H1 (cell line): Measurements from ENCODE around the gene POLR1B. TPM values are rescaled to one million over a fixed set of nuclear protein-coding genes. Genes with fewer than 3 reads are reported as not detected.

Source experiments
- CTCF ChIA-PET: fragments of 300-600 bp; sonication (Branson Sonifier 250); formaldehyde crosslinking; loops from one replicate; lab custom pipeline; 2021; ENCODE audit not compliant: partially characterized antibody; lab: Charles Lee
- POLR2A ChIA-PET: fragments of 300-600 bp; sonication (Branson Sonifier 250); formaldehyde crosslinking; loops from one replicate; lab custom pipeline; 2021; ENCODE audit warnings: inconsistent platforms; ENCODE audit not compliant: partially characterized antibody; lab: Charles Lee
- DNase-seq, 2 experiments: peaks; one replicate each; pipeline versions ENCODE4 v3.0.0 to v3.0.0-alpha.2; 2010 to 2022; ENCODE audit warnings: low spot score in 2 of 2, low read depth in 1 of 2, mixed read lengths in 1 of 2
- FAIRE-seq: peaks from 2 replicates; lab custom pipeline; 2011; peaks lifted over from hg19 to GRCh38; lab: Jason Lieb, UNC
- H2AFZ ChIP-seq: 2 replicates; pipeline ENCODE4 v1.8.1; 2012; ENCODE audit warnings: low read length, inconsistent platforms
- H2AK5ac ChIP-seq: 2 replicates; pipeline ENCODE4 v1.6.1; 2013; ENCODE audit warnings: low read depth, low read length
- H2BK120ac ChIP-seq: replicated peaks from 2 replicates; pipeline ENCODE3; 2013; ENCODE audit warnings: low read depth, low read length, inconsistent platforms
- H2BK12ac ChIP-seq: 2 replicates; pipeline ENCODE4 v1.6.1; 2013; ENCODE audit warnings: low read depth, low read length
- H2BK15ac ChIP-seq: 2 replicates; pipeline ENCODE4 v1.6.1; 2013; ENCODE audit warnings: low read length
- H2BK20ac ChIP-seq: 2 replicates; pipeline ENCODE4 v1.6.1; 2013; ENCODE audit warnings: low read length
- H2BK5ac ChIP-seq: 2 replicates; pipeline ENCODE4 v1.6.1; 2013; ENCODE audit warnings: low read depth, low read length
- H3K14ac ChIP-seq: 2 replicates; pipeline ENCODE4 v1.6.1; 2013; ENCODE audit warnings: inconsistent platforms; ENCODE audit not compliant: insufficient read length
- H3K18ac ChIP-seq: 2 replicates; pipeline ENCODE4 v1.6.1; 2013; ENCODE audit warnings: low read length; ENCODE audit errors: extremely low read depth
- H3K23ac ChIP-seq: 2 replicates; pipeline ENCODE4 v1.6.1; 2013; ENCODE audit warnings: inconsistent platforms; ENCODE audit not compliant: insufficient read length
- H3K23me2 ChIP-seq: 2 replicates; pipeline ENCODE4 v1.6.1; 2013; ENCODE audit warnings: low read depth, low read length
- H3K27ac ChIP-seq: 2 replicates; pipeline ENCODE4 v1.6.1; 2011; ENCODE audit warnings: low read depth, low read length, inconsistent platforms
- H3K27me3 ChIP-seq, 4 experiments: replicated peaks in 1 of 4; 1 replicate in 1 of 4; 2 replicates in 3 of 4; pipeline versions ENCODE4 v1.6.1 to v1.8.1; 2011 to 2013; ENCODE audit warnings: low read length in 3 of 4, mild to moderate bottlenecking in 3 of 4, inconsistent platforms in 2 of 4, mixed read lengths in 2 of 4, moderate library complexity in 1 of 4; ENCODE audit not compliant: control insufficient read depth in 3 of 4, insufficient read depth in 3 of 4; ENCODE audit errors: extremely low read depth in 1 of 4
- H3K36me3 ChIP-seq, 4 experiments: 2 replicates each; pipeline versions ENCODE4 v1.6.1 to v1.8.1; 2011 to 2013; ENCODE audit warnings: mild to moderate bottlenecking in 4 of 4, low read length in 3 of 4, moderate library complexity in 2 of 4, control low read depth in 1 of 4, inconsistent platforms in 1 of 4; ENCODE audit not compliant: insufficient read depth in 4 of 4, control insufficient read depth in 2 of 4
- H3K4ac ChIP-seq: replicated peaks from 2 replicates; pipeline ENCODE3; 2013; ENCODE audit warnings: low read length, low read depth, mixed read lengths, inconsistent platforms; ENCODE audit not compliant: insufficient read length
- H3K4me1 ChIP-seq, 4 experiments: replicated peaks in 1 of 4; 1 replicate in 1 of 4; 2 replicates in 3 of 4; pipeline versions ENCODE4 v1.6.1 to v1.8.1; 2011 to 2013; ENCODE audit warnings: low read length in 3 of 4, inconsistent platforms in 2 of 4, mixed read lengths in 1 of 4; ENCODE audit not compliant: insufficient read depth in 4 of 4, control insufficient read depth in 3 of 4
- H3K4me2 ChIP-seq, 2 experiments: 2 replicates each; pipeline versions ENCODE4 v1.6.1 to v1.8.1; 2011 to 2013; ENCODE audit warnings: low read depth in 2 of 2, low read length in 2 of 2, control low read depth in 1 of 2, inconsistent platforms in 1 of 2, mild to moderate bottlenecking in 1 of 2; ENCODE audit not compliant: insufficient read depth in 1 of 2
- H3K4me3 ChIP-seq, 4 experiments: fragments of 200-600, 300-600 bp in 1 of 4; sonication (generic), shearing (Covaris generic), sonication (Bioruptor Twin) in 1 of 4; 2 replicates each; pipeline versions ENCODE4 v1.5.1 to v1.8.1; 2011 to 2016; ENCODE audit warnings: low read length in 4 of 4, low read depth in 3 of 4, control low read depth in 2 of 4, inconsistent platforms in 2 of 4, mild to moderate bottlenecking in 2 of 4, mixed read lengths in 1 of 4, moderate library complexity in 1 of 4; ENCODE audit not compliant: insufficient read depth in 2 of 4; ENCODE audit errors: extremely low read depth in 1 of 4
- H3K56ac ChIP-seq: replicated peaks from 2 replicates; pipeline ENCODE3; 2013; ENCODE audit warnings: low read depth, mild to moderate bottlenecking, mixed read lengths, low read length, inconsistent platforms; ENCODE audit not compliant: insufficient read length
- H3K79me1 ChIP-seq: 2 replicates; pipeline ENCODE4 v1.6.1; 2013; ENCODE audit warnings: low read depth, low read length, control low read depth
- H3K79me2 ChIP-seq, 2 experiments: 2 replicates each; pipeline versions ENCODE4 v1.6.1 to v1.8.1; 2012 to 2013; ENCODE audit warnings: low read length in 2 of 2, mild to moderate bottlenecking in 2 of 2, inconsistent platforms in 1 of 2; ENCODE audit not compliant: insufficient read depth in 2 of 2, control insufficient read depth in 1 of 2
- H3K9ac ChIP-seq, 4 experiments: replicated peaks in 1 of 4; 1 replicate in 1 of 4; 2 replicates in 3 of 4; pipeline versions ENCODE4 v1.6.1 to v1.8.1; 2011 to 2013; ENCODE audit warnings: low read depth in 3 of 4, low read length in 3 of 4, control low read depth in 2 of 4, mild to moderate bottlenecking in 2 of 4, moderate library complexity in 2 of 4, inconsistent platforms in 1 of 4; ENCODE audit errors: extremely low read depth in 1 of 4
- H3K9me3 ChIP-seq, 2 experiments: 2 replicates each; pipeline versions ENCODE4 v1.6.1 to v1.8.1; 2012 to 2013; ENCODE audit warnings: mild to moderate bottlenecking in 2 of 2, moderate library complexity in 2 of 2, control low read depth in 1 of 2, inconsistent platforms in 1 of 2, low read depth in 1 of 2, low read length in 1 of 2, mixed read lengths in 1 of 2; ENCODE audit not compliant: insufficient read depth in 2 of 2
- H4K20me1 ChIP-seq, 2 experiments: replicated peaks in 1 of 2; 2 replicates each; pipeline versions ENCODE3 to v1.8.1; 2011 to 2013; ENCODE audit warnings: inconsistent platforms in 2 of 2, low read length in 2 of 2, mild to moderate bottlenecking in 1 of 2; ENCODE audit not compliant: insufficient read depth in 2 of 2, control insufficient read depth in 1 of 2
- H4K5ac ChIP-seq: 2 replicates; pipeline ENCODE4 v1.6.1; 2013; ENCODE audit warnings: low read length, low read depth, mixed read lengths, inconsistent platforms; ENCODE audit not compliant: insufficient read length
- H4K8ac ChIP-seq: 2 replicates; pipeline ENCODE4 v1.8.0; 2013; ENCODE audit warnings: mild to moderate bottlenecking, moderate library complexity, low read length, inconsistent platforms; ENCODE audit not compliant: insufficient read depth; ENCODE audit errors: extremely low read depth
- H4K91ac ChIP-seq: replicated peaks from 2 replicates; pipeline ENCODE3; 2013; ENCODE audit warnings: low read length, mixed read lengths, inconsistent platforms; ENCODE audit not compliant: insufficient read length
- BCL11A ChIP-seq, 2 experiments: IDR thresholded peaks; one replicate each; pipeline ENCODE4 v1.6.1; 2011; ENCODE audit warnings: low read depth in 2 of 2, low read length in 2 of 2, mild to moderate bottlenecking in 2 of 2
- CBX5 ChIP-seq: fragments of 300-800, 300-1000 bp; sonication (generic); IDR thresholded peaks from 2 replicates; pipeline ENCODE4 v1.7.1; 2016; ENCODE audit warnings: antibody characterized with exemption, low read length, low read depth
- CBX8 ChIP-seq: fragments of 300-800, 300-1000 bp; sonication (generic); IDR thresholded peaks from 2 replicates; pipeline ENCODE4 v1.7.1; 2016; ENCODE audit warnings: low read depth, low read length, borderline replicate concordance
- JUND ChIP-seq: IDR thresholded peaks from 2 replicates; pipeline ENCODE4 v1.6.1; 2011; ENCODE audit warnings: mild to moderate bottlenecking, improper control_type of control experiment, low read length
- SIRT6 ChIP-seq: IDR thresholded peaks from one replicate; pipeline ENCODE4 v1.7.1; 2012; ENCODE audit warnings: low read length, inconsistent platforms
- SP1 ChIP-seq: IDR thresholded peaks from 2 replicates; pipeline ENCODE4 v1.6.1; 2011; ENCODE audit warnings: low read depth, low read length
- SP4 ChIP-seq: IDR thresholded peaks from 2 replicates; pipeline ENCODE4 v1.6.1; 2012; ENCODE audit warnings: low read length, inconsistent platforms
- TAF1 ChIP-seq: IDR thresholded peaks from 2 replicates; pipeline ENCODE4 v1.6.1; 2011; ENCODE audit warnings: mild to moderate bottlenecking, low read depth, low read length
- TBP ChIP-seq: IDR thresholded peaks from 2 replicates; pipeline ENCODE4 v1.6.1; 2011; ENCODE audit warnings: low read depth, low read length, improper control_type of control experiment
- WGBS, 2 experiments: shearing (Covaris generic) in 1 of 2; methylation state at CpG; one replicate each; pipeline versions ENCODE4 v1.1.6 to v1.1.7; 2013 to 2015; ENCODE audit warnings: low lambda C conversion rate in 2 of 2, mixed read lengths in 2 of 2, inconsistent platforms in 1 of 2, low coverage in 1 of 2, missing lambda C conversion rate in 1 of 2; ENCODE audit not compliant: insufficient replicate concordance in 2 of 2, insufficient coverage in 1 of 2, insufficient read length in 1 of 2; ENCODE audit errors: extremely low coverage in 1 of 2, missing lambda C conversion rate in 1 of 2; 5-methylcytosine and 5-hydroxymethylcytosine counted together
- polyA plus RNA-seq, 7 experiments: library from polyadenylated mRNA; depleted of rRNA in 3 of 7; stranded (reverse) in 5 of 7; unstranded in 2 of 7; fragments of >200 nt in 5 of 7; fragments of 200-250 nt in 2 of 7; gene quantifications; 1 replicate in 5 of 7; 2 replicates in 1 of 7; 4 replicates in 1 of 7; pipeline versions ENCODE4 v1.2.1 to v1.2.3, GENCODE V29; 2011 to 2013; ENCODE audit warnings: missing spikeins in 2 of 7, mixed read lengths in 2 of 7
- total RNA-seq: library from RNA; stranded (reverse); fragmentation: NEBNext Ultra II Directional; extraction: Animal tissue kit (Norgen Biotek cat#: 25700); gene quantifications from 2 replicates; pipeline ENCODE4 v1.2.1, GENCODE V29; 2021
- TF ChIP-seq, protein P1 (sequence below), 3 experiments: IDR thresholded peaks; 1 replicate in 2 of 3; 2 replicates in 1 of 3; pipeline versions ENCODE4 v1.5.1 to v1.6.1; 2011; ENCODE audit warnings: low read length in 3 of 3, mild to moderate bottlenecking in 3 of 3, inconsistent platforms in 2 of 3, low read depth in 1 of 3, moderate library complexity in 1 of 3; ENCODE audit not compliant: insufficient read depth in 1 of 3; ENCODE audit errors: control extremely low read depth in 1 of 3

POLR1B gene
- total and polyA plus RNA-seq, 2 of the 8 experiments (the other 6 are each of a cell fraction or from before 2014, with no cell fraction given): 24.3 to 69.4 TPM

- H2AK5ac ChIP-seq: no peak overlapping the region
- no peak overlapping the region for H2BK5ac ChIP-seq
- no peak overlapping the region for H3K27ac ChIP-seq
- no peak overlapping the region for H3K4ac ChIP-seq
- ChIA-PET POLR2A (interaction anchor here (0.7 kb wide), 1 partner anchor 9 kb away, joined by 3 read pairs; no protein-coding TSS in a partner anchor), CTCF (interaction anchor here (1.0 kb wide), 1 partner anchor 313 kb away, joined by 3 read pairs; no protein-coding TSS in a partner anchor)
- H3K79me1 ChIP-seq: no peaks in the 10 kb centered on the region
- no peaks in the 10 kb centered on the region for H3K79me2 ChIP-seq
- H3K23ac ChIP-seq: no peak overlapping the region
- DNase-seq (no peak), FAIRE-seq (no peak)
- H2BK12ac ChIP-seq: no peak overlapping the region
- H3K14ac ChIP-seq: no peak overlapping the region
- H3K9me3 ChIP-seq: no peaks in the 10 kb centered on the region
- H4K20me1 ChIP-seq: peaks cover 0 to 2% of the 10 kb centered on the region in 2 experiments
- H3K56ac ChIP-seq: no peak overlapping the region
- H4K91ac ChIP-seq: no peak overlapping the region
- no peak overlapping the region for H2BK120ac ChIP-seq
- no peak overlapping the region for H4K8ac ChIP-seq
- H3K4me3 ChIP-seq: no peak overlapping the region
- H3K9ac ChIP-seq: no peak overlapping the region
- no peak overlapping the region for H4K5ac ChIP-seq
- H3K36me3 ChIP-seq: peaks cover 19 to 84% (median 68%) of the 10 kb centered on the region in 4 experiments
- H2BK20ac ChIP-seq: no peak overlapping the region
- no peaks in the 10 kb centered on the region for H3K4me1 ChIP-seq
- H2BK15ac ChIP-seq: no peak overlapping the region
- H2AFZ ChIP-seq: no peak overlapping the region
- no peaks in the 10 kb centered on the region for H3K23me2 ChIP-seq
- no peak overlapping the region for H3K18ac ChIP-seq
- WGBS, 2 experiments: 75% methylated on average over 7 of the region's 7 CpGs; no CpG with 5 or more reads in 1 of the 2 experiments
- no peaks in the 10 kb centered on the region for H3K27me3 ChIP-seq
- H3K4me2 ChIP-seq: no peak overlapping the region
- TF ChIP-seq BCL11A (IDR thresholded peaks at IDR 0.05; ENCODE audit: low read depth in 2 of 2, low read length in 2 of 2) (no peak), SP4 (no peak), TAF1 (no peak), SP1 (no peak), CBX8 (no peak), SIRT6 (no peak), CBX5 (no peak), JUND (no peak), TBP (no peak)
- TF ChIP-seq, protein P1, sequence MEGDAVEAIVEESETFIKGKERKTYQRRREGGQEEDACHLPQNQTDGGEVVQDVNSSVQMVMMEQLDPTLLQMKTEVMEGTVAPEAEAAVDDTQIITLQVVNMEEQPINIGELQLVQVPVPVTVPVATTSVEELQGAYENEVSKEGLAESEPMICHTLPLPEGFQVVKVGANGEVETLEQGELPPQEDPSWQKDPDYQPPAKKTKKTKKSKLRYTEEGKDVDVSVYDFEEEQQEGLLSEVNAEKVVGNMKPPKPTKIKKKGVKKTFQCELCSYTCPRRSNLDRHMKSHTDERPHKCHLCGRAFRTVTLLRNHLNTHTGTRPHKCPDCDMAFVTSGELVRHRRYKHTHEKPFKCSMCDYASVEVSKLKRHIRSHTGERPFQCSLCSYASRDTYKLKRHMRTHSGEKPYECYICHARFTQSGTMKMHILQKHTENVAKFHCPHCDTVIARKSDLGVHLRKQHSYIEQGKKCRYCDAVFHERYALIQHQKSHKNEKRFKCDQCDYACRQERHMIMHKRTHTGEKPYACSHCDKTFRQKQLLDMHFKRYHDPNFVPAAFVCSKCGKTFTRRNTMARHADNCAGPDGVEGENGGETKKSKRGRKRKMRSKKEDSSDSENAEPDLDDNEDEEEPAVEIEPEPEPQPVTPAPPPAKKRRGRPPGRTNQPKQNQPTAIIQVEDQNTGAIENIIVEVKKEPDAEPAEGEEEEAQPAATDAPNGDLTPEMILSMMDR (IDR thresholded peaks at IDR 0.05; ENCODE audit: control extremely low read depth in 1 of 3, insufficient read depth in 1 of 3, low read depth in 1 of 3, low read length in 3 of 3): no peak
Observed at GRCh38 chr2:112572005-112572404, 29.7 kb downstream of the POLR1B start.
